ENCODE data around the gene MAP2K5.

MAP2K5 gene

GRCh38 chr15:67593562-67593961 is 51.1 kb downstream of the MAP2K5 start:
- H3K27ac ChIP-seq: no peak overlapping the region
- TF ChIP-seq, protein P1, sequence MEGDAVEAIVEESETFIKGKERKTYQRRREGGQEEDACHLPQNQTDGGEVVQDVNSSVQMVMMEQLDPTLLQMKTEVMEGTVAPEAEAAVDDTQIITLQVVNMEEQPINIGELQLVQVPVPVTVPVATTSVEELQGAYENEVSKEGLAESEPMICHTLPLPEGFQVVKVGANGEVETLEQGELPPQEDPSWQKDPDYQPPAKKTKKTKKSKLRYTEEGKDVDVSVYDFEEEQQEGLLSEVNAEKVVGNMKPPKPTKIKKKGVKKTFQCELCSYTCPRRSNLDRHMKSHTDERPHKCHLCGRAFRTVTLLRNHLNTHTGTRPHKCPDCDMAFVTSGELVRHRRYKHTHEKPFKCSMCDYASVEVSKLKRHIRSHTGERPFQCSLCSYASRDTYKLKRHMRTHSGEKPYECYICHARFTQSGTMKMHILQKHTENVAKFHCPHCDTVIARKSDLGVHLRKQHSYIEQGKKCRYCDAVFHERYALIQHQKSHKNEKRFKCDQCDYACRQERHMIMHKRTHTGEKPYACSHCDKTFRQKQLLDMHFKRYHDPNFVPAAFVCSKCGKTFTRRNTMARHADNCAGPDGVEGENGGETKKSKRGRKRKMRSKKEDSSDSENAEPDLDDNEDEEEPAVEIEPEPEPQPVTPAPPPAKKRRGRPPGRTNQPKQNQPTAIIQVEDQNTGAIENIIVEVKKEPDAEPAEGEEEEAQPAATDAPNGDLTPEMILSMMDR (IDR thresholded peaks at IDR 0.05): no peak
- TF ChIP-seq ZFX (IDR thresholded peaks at IDR 0.05; ENCODE audit: borderline replicate concordance): no peak

DNA sequence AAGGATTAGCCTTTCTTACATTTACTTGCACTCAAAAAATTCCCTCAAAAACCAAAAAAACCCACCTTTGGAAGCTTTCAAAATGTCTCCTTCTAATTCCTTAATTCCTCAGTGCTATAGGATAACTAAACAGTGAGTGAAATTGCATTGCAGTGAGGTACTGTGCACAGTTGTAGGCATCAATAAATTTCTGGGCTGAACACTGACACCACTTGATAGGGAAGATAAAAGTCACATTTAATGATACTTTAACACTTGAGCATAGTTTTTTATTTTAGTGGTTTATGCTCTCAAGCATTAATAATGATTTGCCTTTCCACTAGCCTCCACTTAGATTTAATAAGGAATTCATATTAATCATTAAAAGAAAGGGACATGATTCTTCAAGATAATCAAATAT is 52.3 kb downstream of the MAP2K5 start:
- no peak overlapping the region for H3K27ac ChIP-seq
- TF ChIP-seq, protein P1 (IDR thresholded peaks at IDR 0.05): no peak
- no peak for TF ChIP-seq ZFX (IDR thresholded peaks at IDR 0.05; ENCODE audit: borderline replicate concordance)

DNA sequence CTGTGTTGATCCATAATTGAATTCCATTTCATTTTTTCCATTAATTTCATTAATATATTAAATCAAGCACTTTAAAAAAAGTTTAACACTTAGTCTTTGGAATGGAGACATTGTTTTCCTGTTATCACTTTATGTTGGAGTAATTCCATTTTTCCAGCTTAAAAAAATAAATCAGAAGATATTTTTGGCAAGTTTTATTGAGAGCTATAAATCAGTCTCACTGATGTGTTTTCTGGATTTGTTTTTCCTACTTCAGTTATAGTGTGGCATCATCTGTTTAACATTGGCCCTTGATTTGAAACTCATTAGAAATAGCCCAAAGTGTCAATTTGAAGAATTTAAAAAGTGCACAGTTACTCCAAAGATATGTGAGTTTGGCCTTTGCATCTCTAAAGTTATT is 53.1 kb downstream of the MAP2K5 start:
- H3K27ac ChIP-seq: no peak overlapping the region
- no peak for TF ChIP-seq ZFX (IDR thresholded peaks at IDR 0.05; ENCODE audit: borderline replicate concordance)
- TF ChIP-seq, protein P1 (IDR thresholded peaks at IDR 0.05): no peak

- no peak for TF ChIP-seq ZFX (IDR thresholded peaks at IDR 0.05; ENCODE audit: borderline replicate concordance)
- TF ChIP-seq, protein P1 (IDR thresholded peaks at IDR 0.05): no peak
- no peak overlapping the region for H3K27ac ChIP-seq
Observed at GRCh38 chr15:67601073-67601472, 58.6 kb downstream of the MAP2K5 start.

- TF ChIP-seq ZFX (IDR thresholded peaks at IDR 0.05; ENCODE audit: borderline replicate concordance): no peak
- TF ChIP-seq, protein P1 (IDR thresholded peaks at IDR 0.05): no peak
Observed at GRCh38 chr15:67603063-67603462, 60.6 kb downstream of the MAP2K5 start.

DNA sequence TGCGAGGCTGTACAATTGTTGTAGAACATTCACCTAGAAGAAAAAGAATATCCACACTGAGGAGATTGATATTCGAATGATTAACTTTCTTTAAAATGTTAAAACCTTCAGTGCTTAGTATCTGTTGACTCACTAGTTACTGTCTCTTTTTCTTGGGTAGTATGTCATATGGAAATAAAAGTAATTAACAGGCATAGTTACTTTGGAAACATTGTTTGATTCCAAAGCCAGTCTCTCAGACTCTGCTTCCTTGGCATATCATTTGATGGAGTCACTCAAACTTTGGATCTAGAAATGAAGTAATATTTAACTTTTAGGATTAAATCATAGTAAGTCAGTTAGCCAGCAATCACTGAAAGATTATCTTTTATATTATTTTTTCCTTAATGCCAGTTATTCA is 63.4 kb downstream of the MAP2K5 start:
- TF ChIP-seq ZFX (IDR thresholded peaks at IDR 0.05; ENCODE audit: borderline replicate concordance): no peak
- TF ChIP-seq, protein P1 (IDR thresholded peaks at IDR 0.05): no peak
- H3K27ac ChIP-seq: no peak overlapping the region

More at GRCh38 chr15:67603063-67603462, 60.6 kb downstream of the MAP2K5 start:
- H3K27ac ChIP-seq: no peak overlapping the region

- H3K27ac ChIP-seq: no peak overlapping the region
- no peak for TF ChIP-seq ZFX (IDR thresholded peaks at IDR 0.05; ENCODE audit: borderline replicate concordance)
- TF ChIP-seq, protein P1 (IDR thresholded peaks at IDR 0.05): no peak
Observed at GRCh38 chr15:67606742-67607141, 64.2 kb downstream of the MAP2K5 start.
